ENCODE measurements around the gene FAM98B. TPM values are rescaled to one million over a fixed set of nuclear protein-coding genes. Genes with fewer than 3 reads are reported as not detected.
A peak's percentile ranks its signal among the peaks of the same experiment; 100 is the strongest.

FAM98B gene
- total and polyA plus RNA-seq, 9 of the 15 experiments (the other 6 are each of a cell fraction or from before 2014, with no cell fraction given), result 3.1 to 42.0 (median 9.4) TPM

- no peaks in the 10 kb centered on the region for H3K27me3 ChIP-seq (ENCODE audit: control insufficient read depth in 2 of 2, insufficient read depth in 2 of 2, low read length in 2 of 2)
- no peak for ATAC-seq
- TF ChIP-seq CEBPG (CRISPR knock-in tag; IDR thresholded peaks at IDR 0.05) (no peak), CEBPG (tag; conservative IDR thresholded peaks at IDR 0.05 in 1 of 2, IDR thresholded peaks at IDR 0.05 in 1 of 2) (peak; percentile 41 to 59; a peak in 3 of 4 replicates), POLR2AphosphoS5 (IDR thresholded peaks at IDR 0.05; ENCODE audit: control insufficient read depth, insufficient read depth, low read depth, low read length) (no peak), CEBPB (tag; IDR thresholded peaks at IDR 0.05) (peak; percentile 41), ZBTB2 (IDR thresholded peaks at IDR 0.05) (no peak), SIRT6 (IDR thresholded peaks at IDR 0.05; ENCODE audit: low read depth, low read length) (no peak), MBD1 (CRISPR knock-in tag; IDR thresholded peaks at IDR 0.05) (no peak), SAP30 (IDR thresholded peaks at IDR 0.05; ENCODE audit: borderline replicate concordance, insufficient read depth, low read depth, low read length, poor library complexity, severe bottlenecking) (no peak), ZNF280B (CRISPR knock-in tag; IDR thresholded peaks at IDR 0.05) (no peak), HES1 (IDR thresholded peaks at IDR 0.05; ENCODE audit: low read depth) (no peak), ELF2 (CRISPR knock-in tag; IDR thresholded peaks at IDR 0.05) (no peak), EWSR1 (IDR thresholded peaks at IDR 0.05; ENCODE audit: borderline replicate concordance, low read depth, partially characterized antibody) (no peak)
- no peaks in the 10 kb centered on the region for H3K4me1 ChIP-seq (replicated peaks in 1 of 2; ENCODE audit: control insufficient read depth in 2 of 2, insufficient read depth in 2 of 2, low read length in 2 of 2)
- DNase-seq (ENCODE audit: extremely low read depth in 1 of 4, low spot score in 3 of 4), result no peak
- WGBS (ENCODE audit: insufficient coverage, low coverage, missing lambda C conversion rate), result 93% methylated on average over 1 of the region's 1 CpG
- BruUV-seq (replicated peaks), result no TSS peak
- H3K4me2 ChIP-seq (ENCODE audit: insufficient read depth, low read length), result no peak overlapping the region
- peak; percentile 52 for FAIRE-seq
- no peak overlapping the region for H3K9ac ChIP-seq (ENCODE audit: insufficient read depth in 1 of 2, low read depth in 2 of 2, low read length in 2 of 2)
- H3K4me3 ChIP-seq, result no peak overlapping the region
- H3K9me1 ChIP-seq (ENCODE audit: control insufficient read depth, insufficient read depth, low read length), result no peaks in the 10 kb centered on the region
- in situ Hi-C loops (cut with MboI), result loop anchor here (10.0 kb wide), 1 partner anchor 219 kb away; no protein-coding TSS in a partner anchor
- H3K9me3 ChIP-seq (replicated peaks; ENCODE audit: control insufficient read depth, insufficient read depth, low read depth, low read length), result no peaks in the 10 kb centered on the region
- ChIA-PET POLR2A (no interaction called here), CTCF (ENCODE audit: low intra/inter-chr PET ratio) (no interaction called here)
- H3K27ac ChIP-seq (ENCODE audit: extremely low read depth, low read depth, low read length), result no peak overlapping the region
- no peaks in the 10 kb centered on the region for H4K20me1 ChIP-seq (replicated peaks; ENCODE audit: control insufficient read depth, insufficient read depth, low read length)
- H3K36me3 ChIP-seq (ENCODE audit: control insufficient read depth, insufficient read depth, low read length), result peaks cover 68% of the 10 kb centered on the region
- H2AFZ ChIP-seq (ENCODE audit: low read depth, low read length), result no peak overlapping the region
- intact Hi-C loops (cut with micrococcal nuclease), result loop anchor here (10.0 kb wide), 1 partner anchor 89 kb away; the partner anchor contains the start of gene RASGRP1
- no peaks in the 10 kb centered on the region for H3K79me2 ChIP-seq (ENCODE audit: control insufficient read depth, insufficient read depth, low read length)
Observed at GRCh38 chr15:38476120-38476519, 22.2 kb downstream of the FAM98B start.
